ENCODE results near the gene FGFR3. TPM values are rescaled to one million over a fixed set of nuclear protein-coding genes. Genes with fewer than 3 reads are reported as not detected.
A peak's percentile ranks its signal among the peaks of the same experiment; 100 is the strongest.

The FGFR3 gene
- 5.4 TPM for total RNA-seq

- intact Hi-C loops (cut with DNase I): no loop called here
- no peak for DNase-seq (ENCODE audit: low spot score)
- peak; percentile 49 for ATAC-seq
Measured at GRCh38 chr4:1792832-1793495, at the start of gene FGFR3. Gene FGFR3, plus strand, starts transcription at chr4:1793293. Its CDS starts 642 bp downstream, at chr4:1793935.

- no peak for DNase-seq (ENCODE audit: low spot score)
- intact Hi-C loops (cut with DNase I): no loop called here
- ATAC-seq: no peak
Measured at GRCh38 chr4:1743551-1743950, 49.5 kb upstream of the FGFR3 start.

GRCh38 chr4:1743975-1744374 is 49.1 kb upstream of the FGFR3 start:
- intact Hi-C loops (cut with DNase I): no loop called here
- ATAC-seq (no peak), DNase-seq (ENCODE audit: low spot score) (no peak)

- intact Hi-C loops (cut with DNase I): no loop called here
- ATAC-seq (no peak), DNase-seq (ENCODE audit: low spot score) (no peak)
Measured at GRCh38 chr4:1744552-1744951, 48.5 kb upstream of the FGFR3 start.

DNA sequence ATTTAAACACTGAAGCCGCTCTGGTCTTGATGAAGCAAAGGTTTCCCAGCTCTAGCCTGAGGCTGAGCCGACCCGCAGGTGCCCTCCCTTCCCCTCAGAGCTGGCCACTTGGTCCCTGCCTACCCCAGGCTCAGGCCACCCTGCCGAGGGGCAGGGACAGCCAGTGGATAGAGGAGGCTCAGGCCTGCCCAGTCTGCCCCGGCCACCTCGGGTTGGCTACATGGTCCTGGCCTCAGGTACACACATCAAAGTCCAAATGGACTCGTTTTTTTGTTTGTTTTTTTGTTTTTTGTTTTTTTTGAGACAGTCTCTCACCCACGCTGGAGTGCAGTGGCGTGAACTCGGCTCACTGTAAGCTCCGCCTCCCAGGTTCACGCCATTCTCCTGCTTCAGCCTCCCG is 47.9 kb upstream of the FGFR3 start:
- intact Hi-C loops (cut with DNase I): loop anchor here (5.0 kb wide), 1 partner anchor 157 kb away; no protein-coding TSS in a partner anchor
- DNase-seq (ENCODE audit: low spot score) (no peak), ATAC-seq (no peak)

DNA sequence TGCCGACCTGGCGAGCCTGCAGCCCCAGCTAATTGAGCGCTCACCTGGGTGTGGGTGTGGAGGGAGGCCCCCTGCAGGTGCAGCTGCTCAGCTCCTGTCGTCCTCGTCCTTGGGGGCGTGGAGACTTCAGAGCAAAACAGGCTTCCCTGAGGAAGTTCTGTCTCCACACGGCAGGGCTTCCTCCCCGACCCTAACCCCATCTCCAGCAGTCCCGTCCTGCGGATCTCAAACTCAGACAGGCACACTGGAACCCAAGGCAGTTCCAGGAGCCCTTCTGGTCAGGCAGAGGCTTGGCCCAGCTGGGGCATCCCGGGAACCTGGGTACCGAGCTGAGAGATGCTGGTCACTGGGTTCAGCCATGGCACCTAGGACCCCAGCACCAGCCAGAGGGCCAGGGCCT is 47.4 kb upstream of the FGFR3 start:
- intact Hi-C loops (cut with DNase I): loop anchor here (5.0 kb wide), 1 partner anchor 157 kb away; no protein-coding TSS in a partner anchor
- ATAC-seq (no peak), DNase-seq (ENCODE audit: low spot score) (no peak)

DNA sequence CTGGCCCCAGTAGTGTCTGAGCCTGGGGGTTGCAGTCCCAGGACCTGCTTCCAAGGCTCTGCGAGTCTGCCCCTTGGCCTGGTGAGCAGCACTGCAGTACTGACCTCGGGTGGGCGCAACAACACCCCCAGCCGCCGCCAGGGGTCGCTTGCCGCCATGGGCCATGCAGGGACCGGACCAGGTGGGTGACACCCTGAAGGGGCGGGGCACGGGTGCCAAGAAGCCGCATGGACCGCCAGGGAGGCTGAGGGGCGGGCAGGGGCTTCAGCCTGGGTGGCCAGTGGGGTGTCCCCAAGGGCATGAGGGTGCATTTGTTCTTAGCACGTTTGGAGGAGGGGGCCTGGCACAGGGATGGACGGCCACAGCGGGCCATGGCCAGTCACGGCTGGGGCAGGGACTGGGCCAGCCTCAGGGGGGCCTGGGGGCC is 46.8 kb upstream of the FGFR3 start:
- intact Hi-C loops (cut with DNase I): loop anchor here (5.0 kb wide), 1 partner anchor 156 kb away; no protein-coding TSS in a partner anchor
- DNase-seq (ENCODE audit: low spot score) (peak; percentile 84), ATAC-seq (peak; percentile 55)

GRCh38 chr4:1746919-1747602 is 46.0 kb upstream of the FGFR3 start:
- no peak for ATAC-seq
- intact Hi-C loops (cut with DNase I): loop anchor here (5.0 kb wide), 1 partner anchor 155 kb away; no protein-coding TSS in a partner anchor
- DNase-seq (ENCODE audit: low spot score): no peak

DNA sequence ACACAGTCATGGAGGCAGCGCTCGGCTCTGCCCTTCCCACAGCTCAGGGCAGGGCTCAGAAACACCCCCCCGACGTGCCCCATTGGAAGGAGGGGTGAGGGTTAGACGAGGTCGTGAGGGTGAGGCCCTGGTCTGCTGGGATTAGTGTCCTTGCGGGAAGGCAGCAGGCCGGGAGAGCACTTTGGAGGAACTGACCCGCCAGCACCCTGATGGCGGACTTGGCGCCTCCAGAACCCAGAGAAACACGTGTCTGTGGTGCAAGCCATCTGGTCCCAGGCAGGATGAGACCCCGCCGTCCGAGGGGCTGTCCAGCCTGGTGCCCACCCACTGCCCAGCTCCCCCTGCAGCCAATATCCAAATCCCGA is 45.5 kb upstream of the FGFR3 start:
- DNase-seq (ENCODE audit: low spot score) (no peak), ATAC-seq (no peak)
- intact Hi-C loops (cut with DNase I): loop anchor here (5.0 kb wide), 1 partner anchor 155 kb away; no protein-coding TSS in a partner anchor

DNA sequence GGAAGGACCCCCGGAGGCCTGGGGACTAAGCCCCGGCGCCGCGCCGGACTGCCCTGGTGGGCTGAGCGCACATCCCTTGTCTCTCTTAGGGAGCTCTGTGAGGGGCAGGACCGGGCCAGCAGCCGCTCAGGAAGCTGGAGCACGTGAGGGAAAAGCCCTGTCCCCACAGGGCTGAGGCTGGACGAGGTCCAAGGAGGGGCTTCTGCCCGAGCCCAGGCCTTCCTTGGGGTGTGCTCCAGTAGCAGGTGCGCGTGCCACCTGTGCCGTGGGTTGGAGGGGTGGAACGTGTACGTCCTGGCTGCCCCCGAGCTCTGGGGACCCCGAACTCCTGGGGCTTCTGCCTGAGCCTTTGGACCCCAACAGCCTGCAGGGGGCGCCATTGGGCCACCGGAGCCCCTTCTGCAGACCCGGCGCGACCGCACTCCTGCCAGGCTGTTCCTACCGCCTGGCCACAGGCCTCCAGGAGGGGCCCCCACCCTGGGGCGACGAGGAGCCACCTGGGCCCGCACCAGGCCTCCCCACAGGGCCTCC is 44.6 kb upstream of the FGFR3 start:
- intact Hi-C loops (cut with DNase I): loop anchor here (5.0 kb wide), 1 partner anchor 154 kb away; no protein-coding TSS in a partner anchor
- ATAC-seq (peak; percentile 38), DNase-seq (ENCODE audit: low spot score) (peak; percentile 83)

DNA sequence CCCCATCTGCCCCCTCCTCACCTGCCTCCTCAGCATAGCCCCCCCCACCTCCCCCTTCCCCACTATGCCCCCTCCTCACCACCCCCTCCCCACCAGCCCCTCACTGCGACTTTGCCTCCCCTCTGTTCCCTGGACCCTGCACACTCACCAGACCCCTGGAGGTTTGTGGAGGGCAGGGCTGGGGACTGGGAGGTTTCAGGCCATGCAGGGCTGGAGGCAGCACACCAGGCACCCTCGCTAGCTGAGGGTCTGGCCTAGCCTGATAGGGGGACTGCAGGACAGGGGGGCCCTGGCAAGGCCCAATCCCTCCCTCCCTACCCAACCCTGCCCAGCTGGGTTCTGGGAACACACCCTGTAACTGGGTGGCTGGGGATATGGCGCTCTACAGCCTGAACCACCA is 43.7 kb upstream of the FGFR3 start:
- intact Hi-C loops (cut with DNase I): loop anchor here (5.0 kb wide), 1 partner anchor 153 kb away; no protein-coding TSS in a partner anchor
- DNase-seq (ENCODE audit: low spot score) (no peak), ATAC-seq (no peak)

DNA sequence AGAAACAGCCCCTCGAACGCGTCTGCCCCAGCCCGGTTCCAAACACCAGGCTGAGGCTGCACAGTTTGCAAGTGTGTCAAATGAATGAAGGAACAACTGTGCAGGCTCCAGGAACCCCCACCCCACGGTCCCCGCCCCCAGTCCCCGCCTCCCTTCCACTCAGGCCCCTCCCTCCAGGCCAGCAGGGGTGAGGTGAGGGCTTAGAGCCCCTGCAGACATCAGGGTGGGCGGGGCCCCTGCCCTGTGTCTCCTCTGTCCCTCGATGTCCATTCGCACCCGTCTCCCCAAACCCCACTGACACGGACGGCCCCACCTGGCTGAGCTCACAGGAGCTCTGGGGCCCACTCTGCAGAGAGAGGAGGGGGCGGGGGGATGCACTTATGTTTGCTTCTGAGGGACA is 43.3 kb upstream of the FGFR3 start:
- no peak for DNase-seq (ENCODE audit: low spot score)
- ATAC-seq: no peak
- intact Hi-C loops (cut with DNase I): loop anchor here (5.0 kb wide), 2 partner anchors 57 to 152 kb away; no protein-coding TSS in a partner anchor

DNA sequence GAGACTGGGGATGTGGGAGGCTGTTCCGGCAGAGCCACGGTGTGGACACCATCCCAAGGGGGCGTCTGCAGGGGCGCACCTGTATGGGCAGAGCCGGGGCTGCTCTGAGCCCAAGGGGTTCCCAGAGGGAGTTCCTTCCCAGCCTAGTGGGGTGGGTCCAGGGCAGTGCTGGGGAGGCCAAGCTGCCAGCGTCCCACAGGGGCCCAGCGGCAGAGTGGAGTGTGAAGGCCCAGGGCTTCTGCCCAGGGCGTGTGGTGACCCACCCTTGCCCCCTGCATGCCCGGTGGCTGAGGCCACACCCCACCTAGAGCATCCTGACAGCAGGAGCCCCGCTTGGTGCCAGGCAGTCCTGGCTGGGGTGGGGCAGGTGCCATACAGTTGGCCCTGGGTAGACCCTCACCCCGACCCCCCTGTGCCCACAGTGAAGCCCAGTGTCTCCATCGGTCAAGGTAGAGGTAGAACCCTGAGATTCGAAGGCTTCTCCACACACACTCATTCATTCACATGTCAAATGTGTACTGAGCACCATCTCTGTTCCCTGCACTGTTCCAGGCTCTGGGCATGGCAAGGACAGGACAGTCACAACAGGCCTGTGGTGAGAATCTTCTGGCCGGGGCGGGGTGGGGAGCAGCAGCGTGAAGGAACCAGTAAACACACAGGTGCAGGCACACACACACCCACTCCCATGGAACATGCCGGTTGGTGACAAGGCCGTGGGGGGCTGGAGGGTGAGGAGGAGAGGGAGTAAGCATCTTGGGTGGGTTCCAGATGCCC is 42.5 kb upstream of the FGFR3 start:
- DNase-seq (ENCODE audit: low spot score) (no peak), ATAC-seq (no peak)
- intact Hi-C loops (cut with DNase I): loop anchor here (5.0 kb wide), 1 partner anchor 57 kb away; no protein-coding TSS in a partner anchor

DNA sequence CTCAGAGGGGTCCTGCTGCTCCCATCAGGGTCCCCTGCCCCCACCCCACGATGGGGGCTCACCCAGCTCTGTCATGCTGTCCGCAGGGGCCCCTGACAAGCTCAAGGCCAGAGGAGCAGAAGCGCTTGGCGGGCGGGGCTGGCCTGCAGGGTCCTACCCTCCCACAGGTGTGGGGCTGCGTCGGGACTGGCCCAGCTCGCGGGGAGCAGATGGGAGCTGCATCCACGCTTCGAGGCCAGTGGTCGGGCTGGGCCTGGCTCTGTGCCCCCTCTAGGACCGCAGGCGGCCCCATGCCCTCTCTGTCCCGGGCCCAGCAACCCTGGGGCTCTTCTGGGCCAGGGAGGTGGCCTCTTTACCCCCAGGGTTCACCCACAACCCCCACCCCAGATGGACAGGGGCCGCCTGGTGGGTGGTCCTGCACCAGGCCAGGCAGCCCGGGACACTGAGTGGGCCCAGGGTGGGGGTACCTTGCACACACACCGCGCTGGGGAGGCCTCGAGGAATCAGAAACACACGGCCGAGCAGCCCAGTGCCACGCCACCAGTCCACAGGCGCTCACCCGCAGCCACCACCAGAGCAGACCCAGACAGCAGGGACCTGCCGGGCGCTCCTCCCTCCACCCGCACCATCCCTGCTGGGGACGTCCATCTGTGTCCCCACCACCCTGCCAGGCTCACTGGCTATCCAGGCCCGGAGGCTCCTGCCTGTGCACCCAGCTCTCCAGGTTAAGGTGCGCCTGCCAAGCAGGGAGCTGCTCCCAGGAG is 41.8 kb upstream of the FGFR3 start:
- no peak for DNase-seq (ENCODE audit: low spot score)
- ATAC-seq: no peak
- intact Hi-C loops (cut with DNase I): loop anchor here (5.0 kb wide), 1 partner anchor 56 kb away; no protein-coding TSS in a partner anchor

DNA sequence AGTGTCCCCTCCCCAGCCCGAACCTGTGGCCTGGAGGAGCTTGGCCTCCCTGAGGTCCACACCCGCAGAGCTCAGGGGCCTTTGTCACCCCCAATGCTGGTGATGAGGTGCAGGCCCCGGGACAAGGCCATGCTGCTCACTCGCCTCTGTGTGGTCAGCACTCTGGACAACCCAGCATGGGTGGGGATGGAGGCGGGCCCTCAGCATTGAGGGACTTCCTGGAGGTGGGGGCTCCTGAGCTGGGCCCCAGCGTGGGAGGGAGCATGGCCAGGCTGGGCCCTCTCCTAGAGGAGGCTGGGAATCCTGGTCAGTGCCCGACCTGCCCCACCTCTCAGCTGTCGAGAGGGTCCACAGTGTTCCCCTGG is 41.2 kb upstream of the FGFR3 start:
- ATAC-seq (peak; percentile 7), DNase-seq (ENCODE audit: low spot score) (no peak)
- intact Hi-C loops (cut with DNase I): loop anchor here (5.0 kb wide), 1 partner anchor 55 kb away; no protein-coding TSS in a partner anchor

DNA sequence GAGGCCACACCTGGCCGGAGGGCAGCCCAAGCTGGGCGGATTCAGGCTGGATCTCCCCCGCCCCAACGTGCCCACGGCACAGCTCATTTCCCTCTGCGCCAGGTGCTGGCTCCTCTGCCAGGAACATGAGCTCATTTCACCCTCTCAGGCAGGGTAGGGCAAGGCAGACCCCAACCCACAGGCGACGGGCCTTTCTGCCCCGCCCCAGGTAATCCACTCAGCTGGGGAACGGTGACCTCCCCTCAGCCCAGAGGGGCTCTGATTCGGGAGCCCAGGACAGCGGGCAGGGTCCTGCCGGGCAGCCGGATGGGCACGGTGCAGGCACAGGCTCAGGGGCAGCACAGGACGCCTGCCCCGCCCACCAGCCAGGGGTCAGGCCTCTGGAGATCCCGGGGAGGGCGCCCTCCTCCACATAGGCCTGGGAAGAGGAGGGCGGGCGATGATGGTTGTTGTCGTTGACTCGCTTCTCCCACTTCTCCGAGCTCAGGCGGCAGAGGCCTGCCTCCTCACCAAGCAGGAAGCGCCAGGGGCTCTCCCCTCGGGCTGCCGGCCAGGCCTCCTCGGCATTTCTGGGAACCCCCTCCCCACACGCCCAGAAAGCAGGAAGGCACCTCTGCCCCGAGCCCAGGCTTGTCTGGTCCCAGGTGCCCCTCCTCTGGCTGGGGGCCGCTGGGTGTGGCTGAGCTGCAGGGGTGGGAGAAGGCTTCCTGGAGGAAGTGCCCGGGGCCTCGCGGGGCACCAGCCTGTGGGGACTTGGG is 40.6 kb upstream of the FGFR3 start:
- intact Hi-C loops (cut with DNase I): loop anchor here (5.0 kb wide), 1 partner anchor 55 kb away; no protein-coding TSS in a partner anchor
- no peak for DNase-seq (ENCODE audit: low spot score)
- peak; percentile 14 for ATAC-seq

DNA sequence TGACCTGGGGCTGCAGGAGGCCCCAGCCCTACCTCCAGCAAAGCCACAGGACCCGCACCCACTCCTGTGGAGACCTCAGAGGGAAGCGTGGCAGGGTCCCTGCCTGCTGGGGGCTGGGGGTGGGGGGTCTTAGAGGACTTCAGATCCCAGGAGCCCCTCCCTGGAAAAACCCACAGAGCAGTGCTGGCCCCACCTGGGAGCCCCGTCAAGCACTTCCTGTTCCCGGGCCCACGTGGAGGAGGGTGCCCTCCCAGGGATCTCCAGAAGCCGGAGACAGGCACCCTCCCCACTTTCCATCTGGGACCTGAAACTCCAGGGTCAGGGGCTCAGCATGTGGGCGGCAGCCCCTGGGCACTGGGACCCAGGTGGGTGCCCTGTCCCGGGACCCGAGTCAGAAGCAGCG is 39.8 kb upstream of the FGFR3 start:
- intact Hi-C loops (cut with DNase I): loop anchor here (5.0 kb wide), 1 partner anchor 54 kb away; no protein-coding TSS in a partner anchor
- ATAC-seq: no peak

More for the DNA sequence above, 39.8 kb upstream of the FGFR3 start:
- no peak for DNase-seq (ENCODE audit: low spot score)

All from sciatic nerve (tissue), 2 donors.